ENCODE results near the gene HSPA12B.

- TF ChIP-seq EZH2 (IDR thresholded peaks at IDR 0.05; ENCODE audit: borderline replicate concordance, low read depth, low read length, poor library complexity, severe bottlenecking) (no peak), CTCF (conservative IDR thresholded peaks at IDR 0.05; ENCODE audit: low read depth, low read length) (no peak)
Measured at GRCh38 chr20:3755814-3756480, 23.5 kb downstream of the HSPA12B start.

Data from A673 (cell line).